ENCODE measurements around the gene KRTAP10-10. TPM values are rescaled to one million over a fixed set of nuclear protein-coding genes. Genes with fewer than 3 reads are reported as not detected.

Gene KRTAP10-10
- total RNA-seq, 1 donor from 2014 or later, result not detected

DNA sequence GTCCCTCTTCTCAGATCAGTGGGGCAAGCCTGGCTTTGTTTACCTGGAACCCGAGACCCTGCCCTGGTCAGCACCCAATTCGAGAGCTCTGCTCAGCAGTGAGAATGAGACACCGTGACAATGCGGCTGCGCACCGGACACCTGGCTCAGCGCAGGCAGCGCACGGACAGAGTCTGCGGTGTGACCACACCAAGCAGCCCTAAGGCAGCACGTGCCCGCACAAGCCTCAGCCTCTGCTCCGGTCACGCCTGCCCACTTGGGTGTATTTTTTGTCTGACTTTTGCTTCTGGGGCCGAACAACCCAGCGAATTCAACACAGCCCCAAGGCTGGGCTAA lies 20.6 kb upstream of the KRTAP10-10 start:
- TF ChIP-seq, protein P1, sequence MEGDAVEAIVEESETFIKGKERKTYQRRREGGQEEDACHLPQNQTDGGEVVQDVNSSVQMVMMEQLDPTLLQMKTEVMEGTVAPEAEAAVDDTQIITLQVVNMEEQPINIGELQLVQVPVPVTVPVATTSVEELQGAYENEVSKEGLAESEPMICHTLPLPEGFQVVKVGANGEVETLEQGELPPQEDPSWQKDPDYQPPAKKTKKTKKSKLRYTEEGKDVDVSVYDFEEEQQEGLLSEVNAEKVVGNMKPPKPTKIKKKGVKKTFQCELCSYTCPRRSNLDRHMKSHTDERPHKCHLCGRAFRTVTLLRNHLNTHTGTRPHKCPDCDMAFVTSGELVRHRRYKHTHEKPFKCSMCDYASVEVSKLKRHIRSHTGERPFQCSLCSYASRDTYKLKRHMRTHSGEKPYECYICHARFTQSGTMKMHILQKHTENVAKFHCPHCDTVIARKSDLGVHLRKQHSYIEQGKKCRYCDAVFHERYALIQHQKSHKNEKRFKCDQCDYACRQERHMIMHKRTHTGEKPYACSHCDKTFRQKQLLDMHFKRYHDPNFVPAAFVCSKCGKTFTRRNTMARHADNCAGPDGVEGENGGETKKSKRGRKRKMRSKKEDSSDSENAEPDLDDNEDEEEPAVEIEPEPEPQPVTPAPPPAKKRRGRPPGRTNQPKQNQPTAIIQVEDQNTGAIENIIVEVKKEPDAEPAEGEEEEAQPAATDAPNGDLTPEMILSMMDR (IDR thresholded peaks at IDR 0.05), result no peak
- CTCF ChIA-PET, result no interaction called here
- ATAC-seq (ENCODE audit: low read depth), result no peak
- peaks cover 15% of the 10 kb centered on the region for H3K9me3 Mint-ChIP-seq
- peaks cover 15% of the 10 kb centered on the region for H3K4me1 Mint-ChIP-seq
- H3K4me3 Mint-ChIP-seq, result no peak overlapping the region
- no peak overlapping the region for H3K27ac Mint-ChIP-seq
- no peak for DNase-seq
- intact Hi-C loops (cut with micrococcal nuclease), result no loop called here
- POLR2A ChIA-PET, result no interaction called here
- H3K27me3 Mint-ChIP-seq, result peaks cover 7% of the 10 kb centered on the region
- H3K36me3 Mint-ChIP-seq (ENCODE audit: low read depth), result peaks cover 6% of the 10 kb centered on the region

GRCh38 chr21:44617071-44617501 lies 20.1 kb upstream of the KRTAP10-10 start:
- no peak overlapping the region for H3K27ac Mint-ChIP-seq
- no peak overlapping the region for H3K4me3 Mint-ChIP-seq
- POLR2A ChIA-PET, result no interaction called here

DNA sequence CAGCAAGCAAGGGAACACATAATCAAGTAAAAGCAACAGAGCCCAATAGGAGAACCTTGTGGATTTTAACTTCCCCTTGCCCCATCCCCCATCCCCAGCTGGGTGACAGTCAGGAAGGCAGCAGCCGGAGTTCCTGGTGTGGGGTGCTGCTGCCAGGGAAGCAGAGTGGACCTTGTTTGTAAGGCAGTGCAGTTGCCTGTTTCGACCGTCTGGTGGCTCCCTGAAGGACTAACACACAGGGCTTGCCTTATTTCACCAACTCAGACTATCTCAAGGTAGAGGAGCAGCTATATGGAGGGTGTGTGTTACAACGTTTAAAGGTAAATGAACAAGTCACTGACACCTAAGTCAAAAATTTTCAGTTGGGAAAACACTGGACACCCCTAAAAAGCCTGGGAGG lies 18.7 kb upstream of the KRTAP10-10 start:
- no peak overlapping the region for H3K4me3 Mint-ChIP-seq

More at GRCh38 chr21:44617071-44617501, 20.1 kb upstream of the KRTAP10-10 start:
- CTCF ChIA-PET, result no interaction called here
- H3K27me3 Mint-ChIP-seq, result peaks cover 7% of the 10 kb centered on the region
- H3K36me3 Mint-ChIP-seq (ENCODE audit: low read depth), result peaks cover 6% of the 10 kb centered on the region
- intact Hi-C loops (cut with micrococcal nuclease), result no loop called here
- DNase-seq (no peak), ATAC-seq (ENCODE audit: low read depth) (no peak)
- peaks cover 15% of the 10 kb centered on the region for H3K4me1 Mint-ChIP-seq
- H3K9me3 Mint-ChIP-seq, result peaks cover 15% of the 10 kb centered on the region
- TF ChIP-seq, protein P1 (IDR thresholded peaks at IDR 0.05), result no peak

GRCh38 chr21:44618909-44619308 lies 18.2 kb upstream of the KRTAP10-10 start:
- Mint-ChIP-seq H3K9me3 (peaks cover 29% of the 10 kb centered on the region), H3K36me3 (ENCODE audit: low read depth) (peaks cover 6% of the 10 kb centered on the region), H3K4me1 (peaks cover 15% of the 10 kb centered on the region), H3K4me3 (peak overlapping the region; percentile 12), H3K27me3 (peaks cover 7% of the 10 kb centered on the region), H3K27ac (peak overlapping the region; percentile 47)
- no peak for DNase-seq
- intact Hi-C loops (cut with micrococcal nuclease), result no loop called here
- TF ChIP-seq, protein P1 (IDR thresholded peaks at IDR 0.05), result no peak
- ATAC-seq (ENCODE audit: low read depth), result peak; percentile 68
- CTCF ChIA-PET, result interaction anchor here (1.4 kb wide), 1 partner anchor 174 kb away, joined by 4 read pairs; no protein-coding TSS in a partner anchor
- POLR2A ChIA-PET, result no interaction called here

More for the DNA sequence above, 18.7 kb upstream of the KRTAP10-10 start:
- H3K9me3 Mint-ChIP-seq, result peaks cover 25% of the 10 kb centered on the region
- peaks cover 6% of the 10 kb centered on the region for H3K36me3 Mint-ChIP-seq (ENCODE audit: low read depth)
- peaks cover 7% of the 10 kb centered on the region for H3K27me3 Mint-ChIP-seq
- CTCF ChIA-PET, result interaction anchor here (1.4 kb wide), 1 partner anchor 175 kb away, joined by 4 read pairs; no protein-coding TSS in a partner anchor
- intact Hi-C loops (cut with micrococcal nuclease), result no loop called here
- DNase-seq (no peak), ATAC-seq (ENCODE audit: low read depth) (peak; percentile 10)
- H3K4me1 Mint-ChIP-seq, result peaks cover 15% of the 10 kb centered on the region
- TF ChIP-seq, protein P1 (IDR thresholded peaks at IDR 0.05), result no peak
- POLR2A ChIA-PET, result no interaction called here
- peak overlapping the region; percentile 47 for H3K27ac Mint-ChIP-seq

DNA sequence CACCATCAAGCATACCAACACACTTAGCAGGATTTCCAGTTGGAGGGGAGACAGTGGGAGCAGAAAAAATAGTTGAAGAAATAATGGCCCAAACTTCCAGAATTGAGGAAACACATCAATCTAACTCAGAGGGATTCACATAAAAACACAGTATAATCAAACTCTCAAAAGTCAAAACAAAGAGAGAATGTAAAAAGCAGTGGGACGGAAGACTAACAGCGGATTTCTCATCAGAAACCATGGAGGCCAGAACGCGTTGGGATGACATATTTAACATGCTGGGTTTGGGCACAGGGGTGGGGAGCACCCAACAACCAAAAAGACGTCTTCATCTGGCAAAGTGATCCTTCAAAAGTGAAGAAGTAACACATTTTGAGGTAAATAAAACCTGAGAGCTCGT lies 17.3 kb upstream of the KRTAP10-10 start:
- ATAC-seq (ENCODE audit: low read depth), result no peak
- peaks cover 15% of the 10 kb centered on the region for H3K4me1 Mint-ChIP-seq

More for the DNA sequence above, 17.3 kb upstream of the KRTAP10-10 start:
- Mint-ChIP-seq H3K9me3 (peaks cover 38% of the 10 kb centered on the region), H3K4me3 (no peak overlapping the region), H3K36me3 (ENCODE audit: low read depth) (peaks cover 6% of the 10 kb centered on the region), H3K27ac (no peak overlapping the region), H3K27me3 (peaks cover 3% of the 10 kb centered on the region)
- ChIA-PET POLR2A (no interaction called here), CTCF (no interaction called here)
- intact Hi-C loops (cut with micrococcal nuclease), result no loop called here
- DNase-seq, result no peak
- TF ChIP-seq, protein P1 (IDR thresholded peaks at IDR 0.05), result no peak

All from activated B cell treated with CpG ODN at 0.5 μM for 24 hours (primary cell).